Skin epidermis (tissue), 12 donors: ENCODE data around the gene KMT2B.

Source experiments
- H3K27ac ChIP-seq, 21 experiments: fragments of 200-600 bp; sonication (generic) in 11 of 21; one replicate each; pipeline ENCODE4 v1.5.0; 2020; ENCODE audit warnings: mild to moderate bottlenecking in 3 of 21, inconsistent platforms in 2 of 21, moderate library complexity in 2 of 21
- H3K4me3 ChIP-seq, 7 experiments: fragments of 200-600 bp; sonication (generic) in 2 of 7; one replicate each; pipeline ENCODE4 v1.5.0; 2020; ENCODE audit warnings: inconsistent platforms in 2 of 7, mild to moderate bottlenecking in 2 of 7, moderate library complexity in 1 of 7

KMT2B gene

DNA sequence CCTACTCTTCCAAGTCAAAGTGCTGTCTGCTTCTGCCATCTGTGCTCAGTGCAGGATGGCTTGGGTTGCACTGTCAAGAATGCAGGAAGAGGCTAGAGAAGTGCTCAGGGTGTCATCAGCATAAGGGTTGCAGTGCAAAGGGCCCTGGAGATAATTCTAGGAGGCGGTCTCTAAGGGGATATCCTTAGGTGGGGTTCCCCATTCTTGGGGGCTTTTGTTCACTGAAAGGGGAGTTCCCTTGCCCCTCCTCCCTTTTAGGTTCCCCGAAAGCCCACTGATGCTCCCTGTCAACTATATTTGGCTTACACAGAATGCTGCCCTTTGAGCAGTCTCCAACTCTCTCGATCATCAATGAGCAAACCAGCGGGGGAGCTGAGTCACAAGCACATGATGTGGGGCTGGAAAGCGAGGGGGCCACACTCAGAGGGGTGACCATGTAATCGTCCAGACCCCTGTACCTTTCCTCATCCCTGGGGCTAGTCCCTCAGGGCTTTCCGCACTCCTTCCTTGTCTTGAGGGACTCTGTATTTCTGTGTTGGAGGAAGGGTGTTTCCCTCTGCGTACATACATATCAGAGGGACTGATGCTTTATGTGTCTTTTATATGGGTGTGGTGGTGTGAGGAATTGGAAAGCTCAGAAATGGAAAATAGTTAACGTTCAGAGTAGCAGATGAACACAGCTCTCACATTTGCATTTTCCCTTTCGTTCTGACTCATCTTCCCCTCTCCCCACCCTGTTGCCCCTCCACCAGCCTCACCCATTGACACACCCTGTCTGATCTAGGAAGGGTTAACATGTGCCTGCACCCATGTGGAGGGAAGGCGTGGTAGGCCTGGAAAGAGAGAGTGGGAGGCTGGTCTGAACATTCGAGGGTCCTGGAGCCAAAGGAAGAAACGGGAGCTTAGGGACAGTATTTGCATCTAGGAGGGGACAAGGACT, 6.7 kb upstream of the KMT2B start:
- Histone ChIP-seq H3K4me3 (no peak overlapping the region), H3K27ac (peak overlapping the region in 8 of 21 experiments; percentile 4 to 78 (median 52))

GRCh38 chr19:35712567-35713505, 5.0 kb upstream of the KMT2B start:
- Histone ChIP-seq H3K4me3 (no peak overlapping the region), H3K27ac (peak overlapping the region in 9 of 21 experiments; percentile 6 to 79 (median 48))

DNA sequence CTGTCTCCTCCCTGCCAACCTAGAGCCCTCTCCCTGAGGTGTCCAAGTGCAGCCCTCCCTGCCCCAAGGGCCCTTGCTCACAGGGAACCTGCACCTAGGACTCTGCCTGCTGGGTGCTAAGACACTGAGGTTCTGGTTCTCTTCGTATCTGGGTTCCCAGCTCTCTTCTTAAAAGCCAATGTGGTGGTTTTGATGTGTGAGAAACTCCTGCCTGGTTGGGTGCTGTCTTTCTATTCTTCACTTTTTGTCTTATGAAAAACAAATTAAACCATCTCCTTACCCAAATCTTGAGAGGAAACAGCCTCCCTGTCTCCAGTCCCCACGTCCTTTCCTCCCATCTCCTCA, 4.3 kb upstream of the KMT2B start:
- peak overlapping the region in 8 of 21 experiments; percentile 30 to 79 (median 52) for H3K27ac ChIP-seq
- no peak overlapping the region for H3K4me3 ChIP-seq

DNA sequence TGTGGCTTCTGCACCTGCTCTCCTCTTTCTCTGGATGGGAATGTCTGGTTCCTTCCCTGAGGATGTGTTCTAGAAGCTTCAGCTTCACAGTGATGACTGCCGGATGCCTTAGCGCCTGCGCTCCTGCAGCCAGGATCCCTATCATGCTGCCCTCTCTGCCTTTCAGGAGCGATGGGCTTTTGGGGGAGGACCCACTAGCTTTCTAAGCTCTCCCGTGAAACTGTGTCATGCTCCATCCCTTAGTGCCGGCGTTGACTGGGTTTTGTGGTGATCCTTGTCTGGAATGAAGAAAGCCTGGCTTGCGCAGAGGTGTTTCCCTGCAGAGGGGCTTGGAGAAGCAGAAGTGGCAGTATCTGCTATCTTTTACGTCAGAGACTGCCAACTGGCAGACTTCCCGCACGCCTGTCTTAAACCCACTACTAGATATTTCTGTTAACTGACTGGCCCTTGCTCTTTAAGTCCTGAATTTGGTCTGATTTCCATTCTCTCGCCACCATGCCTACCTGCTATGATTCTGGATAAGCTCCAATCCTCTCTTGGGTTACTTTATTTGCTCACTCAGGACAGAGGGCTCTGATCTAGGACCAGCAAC, 3.8 kb upstream of the KMT2B start:
- no peak overlapping the region for H3K4me3 ChIP-seq
- H3K27ac ChIP-seq: peak overlapping the region in 10 of 21 experiments; percentile 27 to 96 (median 60)

- no peak overlapping the region for H3K4me3 ChIP-seq
- H3K27ac ChIP-seq: peak overlapping the region in 11 of 21 experiments; percentile 11 to 96 (median 50)
These were observed 3.0 kb upstream of the KMT2B start for GRCh38 chr19:35714601-35715354.

- Histone ChIP-seq H3K4me3 (peak overlapping the region in 1 of 7 experiments; percentile 91), H3K27ac (peak overlapping the region in 14 of 21 experiments; percentile 11 to 97 (median 91))
These were observed 2.4 kb upstream of the KMT2B start for GRCh38 chr19:35715355-35715809.

GRCh38 chr19:35715981-35716800, 1.6 kb upstream of the KMT2B start:
- Histone ChIP-seq H3K4me3 (peak overlapping the region; percentile 69 to 97 (median 91)), H3K27ac (peak overlapping the region; percentile 65 to 97 (median 91))

DNA sequence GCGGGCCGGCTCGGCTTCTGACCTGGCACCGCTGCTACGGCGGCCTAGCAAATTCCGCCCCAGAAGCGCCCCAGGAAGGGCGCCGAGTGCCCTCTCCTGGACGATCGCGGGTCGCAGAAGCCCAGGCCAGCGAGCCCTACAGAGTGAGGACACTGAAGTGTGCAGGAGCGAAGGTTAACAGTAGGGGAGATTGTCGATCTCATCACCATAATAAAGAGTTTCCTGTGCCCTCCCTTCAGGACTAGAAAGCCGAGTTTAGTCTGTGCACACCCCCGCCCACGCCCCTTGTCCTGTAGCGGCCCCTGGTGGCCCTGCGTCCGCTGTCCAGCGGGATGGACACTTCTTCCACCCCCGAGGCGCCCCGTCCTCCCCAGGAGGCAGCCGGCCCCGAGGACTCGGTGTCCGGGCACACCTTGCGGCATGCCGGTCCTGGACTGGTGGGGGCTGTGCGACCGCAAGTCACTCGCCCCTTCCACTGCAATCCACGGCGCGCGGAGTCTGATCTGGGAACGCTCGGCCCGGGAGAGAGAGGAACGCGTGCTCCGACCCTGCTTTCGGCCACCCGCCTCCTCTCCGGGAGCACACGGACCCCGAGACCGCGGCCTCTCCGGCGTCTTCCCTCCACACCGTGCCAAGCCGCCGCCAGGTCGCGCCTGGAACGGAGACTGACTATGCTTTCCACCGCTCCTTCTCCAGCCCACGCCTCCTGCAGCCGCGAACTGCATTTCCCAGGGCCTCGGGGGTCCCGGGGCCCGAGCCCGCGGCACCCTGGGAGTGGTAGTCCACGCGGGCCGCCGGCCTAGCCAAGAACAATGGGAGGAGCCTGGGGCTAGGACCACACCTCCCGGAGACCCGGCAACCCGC, 770 bp upstream of the KMT2B start:
- H3K27ac ChIP-seq: peak overlapping the region; percentile 65 to 97 (median 91)

GRCh38 chr19:35718345-35719041, 690 bp downstream of the KMT2B start:
- H3K27ac ChIP-seq: peak overlapping the region; percentile 81 to 97 (median 93)
- peak overlapping the region; percentile 71 to 95 (median 86) for H3K4me3 ChIP-seq

More for the DNA sequence above, 770 bp upstream of the KMT2B start:
- peak overlapping the region; percentile 69 to 97 (median 91) for H3K4me3 ChIP-seq

DNA sequence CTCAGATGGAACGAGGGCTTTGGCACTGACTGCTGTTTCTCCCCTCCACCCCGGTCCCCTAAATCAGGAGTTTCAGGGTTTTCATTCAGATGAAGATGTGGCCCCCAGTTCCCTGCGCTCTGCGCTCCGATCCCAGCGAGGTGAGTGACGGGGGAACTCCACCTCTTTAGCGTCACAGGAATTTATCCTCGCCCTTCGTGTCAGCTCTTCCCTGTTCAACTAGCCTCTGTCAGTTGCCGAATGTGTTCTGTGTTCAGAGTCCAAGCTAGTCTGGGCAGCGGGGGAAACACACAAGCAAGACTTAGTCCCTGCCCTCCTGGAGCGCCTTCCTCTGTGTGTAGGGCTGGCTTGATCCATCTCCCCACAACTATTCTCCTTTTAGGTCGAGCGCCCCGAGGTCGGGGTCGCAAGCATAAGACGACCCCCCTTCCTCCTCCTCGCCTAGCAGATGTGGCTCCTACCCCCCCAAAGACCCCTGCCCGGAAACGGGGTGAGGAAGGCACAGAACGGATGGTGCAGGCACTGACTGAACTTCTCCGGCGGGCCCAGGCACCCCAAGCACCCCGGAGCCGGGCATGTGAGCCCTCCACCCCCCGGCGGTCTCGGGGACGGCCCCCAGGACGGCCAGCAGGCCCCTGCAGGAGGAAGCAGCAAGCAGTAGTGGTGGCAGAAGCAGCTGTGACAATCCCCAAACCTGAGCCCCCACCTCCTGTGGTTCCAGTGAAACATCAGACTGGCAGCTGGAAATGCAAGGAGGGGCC, 1.8 kb downstream of the KMT2B start:
- peak overlapping the region in 6 of 21 experiments; percentile 82 to 95 (median 94) for H3K27ac ChIP-seq
- peak overlapping the region in 2 of 7 experiments; percentile 91 to 92 for H3K4me3 ChIP-seq

DNA sequence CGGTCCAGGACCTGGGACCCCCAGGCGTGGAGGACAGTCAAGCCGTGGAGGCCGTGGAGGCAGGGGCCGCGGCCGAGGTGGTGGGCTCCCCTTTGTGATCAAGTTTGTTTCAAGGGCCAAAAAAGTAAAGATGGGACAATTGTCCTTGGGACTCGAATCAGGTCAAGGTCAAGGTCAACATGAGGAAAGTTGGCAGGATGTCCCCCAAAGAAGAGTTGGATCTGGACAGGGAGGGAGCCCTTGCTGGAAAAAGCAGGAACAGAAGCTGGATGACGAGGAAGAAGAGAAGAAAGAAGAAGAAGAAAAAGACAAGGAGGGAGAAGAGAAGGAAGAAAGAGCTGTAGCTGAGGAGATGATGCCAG, 2.3 kb downstream of the KMT2B start:
- no peak overlapping the region for H3K27ac ChIP-seq

DNA sequence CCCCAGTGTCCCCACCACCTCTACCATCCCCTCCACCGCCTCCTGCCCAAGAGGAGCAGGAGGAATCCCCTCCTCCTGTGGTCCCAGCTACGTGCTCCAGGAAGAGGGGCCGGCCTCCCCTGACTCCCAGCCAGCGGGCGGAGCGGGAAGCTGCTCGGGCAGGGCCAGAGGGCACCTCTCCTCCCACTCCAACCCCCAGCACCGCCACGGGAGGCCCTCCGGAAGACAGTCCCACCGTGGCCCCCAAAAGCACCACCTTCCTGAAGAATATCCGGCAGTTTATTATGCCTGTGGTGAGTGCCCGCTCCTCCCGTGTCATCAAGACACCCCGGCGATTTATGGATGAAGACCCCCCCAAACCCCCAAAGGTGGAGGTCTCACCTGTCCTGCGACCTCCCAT, 2.8 kb downstream of the KMT2B start:
- H3K27ac ChIP-seq: no peak overlapping the region
- no peak overlapping the region for H3K4me3 ChIP-seq

More for the DNA sequence above, 2.3 kb downstream of the KMT2B start:
- no peak overlapping the region for H3K4me3 ChIP-seq

DNA sequence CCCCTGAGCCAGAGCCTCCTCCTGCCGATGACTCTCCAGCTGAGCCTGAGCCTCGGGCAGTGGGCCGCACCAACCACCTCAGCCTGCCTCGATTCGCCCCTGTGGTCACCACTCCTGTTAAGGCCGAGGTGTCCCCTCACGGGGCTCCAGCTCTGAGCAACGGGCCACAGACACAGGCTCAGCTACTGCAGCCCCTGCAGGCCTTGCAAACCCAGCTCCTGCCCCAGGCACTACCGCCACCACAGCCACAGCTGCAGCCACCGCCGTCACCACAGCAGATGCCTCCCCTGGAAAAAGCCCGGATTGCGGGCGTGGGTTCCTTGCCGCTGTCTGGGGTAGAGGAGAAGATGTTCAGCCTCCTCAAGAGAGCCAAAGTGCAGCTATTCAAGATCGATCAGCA, 3.6 kb downstream of the KMT2B start:
- Histone ChIP-seq H3K27ac (no peak overlapping the region), H3K4me3 (no peak overlapping the region)

- H3K27ac ChIP-seq: no peak overlapping the region
- no peak overlapping the region for H3K4me3 ChIP-seq
These were observed 4.7 kb downstream of the KMT2B start for GRCh38 chr19:35722461-35722860.

- Histone ChIP-seq H3K27ac (no peak overlapping the region), H3K4me3 (no peak overlapping the region)
These were observed 5.1 kb downstream of the KMT2B start for GRCh38 chr19:35722897-35723296.

- no peak overlapping the region for H3K4me3 ChIP-seq
- no peak overlapping the region for H3K27ac ChIP-seq
These were observed 5.9 kb downstream of the KMT2B start for GRCh38 chr19:35723671-35724070.
